ENCODE data around the gene LRRC74A.

LRRC74A gene

DNA sequence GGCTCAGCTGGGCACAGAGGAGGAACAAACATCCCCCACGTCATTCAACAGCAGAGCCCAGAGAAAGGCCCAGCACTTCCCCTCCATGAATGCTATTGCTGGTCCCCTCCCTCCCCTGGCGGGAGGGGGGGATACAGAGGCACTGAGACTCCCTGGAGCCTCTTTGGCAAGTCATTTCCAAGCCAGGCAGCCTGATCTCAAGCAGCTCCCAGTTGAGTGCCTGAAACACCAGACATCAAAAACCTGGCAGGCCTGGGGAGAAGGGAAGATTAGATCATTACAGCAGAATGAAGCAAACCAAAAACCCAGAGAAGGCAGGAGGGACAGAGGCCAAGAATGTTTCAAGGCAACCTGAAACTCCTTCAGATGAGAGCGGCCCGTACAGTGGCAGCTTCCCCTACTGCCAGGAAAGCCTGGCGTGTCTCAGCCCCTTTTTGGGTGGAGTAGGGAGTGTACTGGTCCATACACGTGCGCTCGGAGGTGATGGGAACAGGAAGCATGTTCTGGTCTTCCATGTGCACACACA is 92.1 kb downstream of the LRRC74A start:
- no peak for DNase-seq (ENCODE audit: low read depth in 3 of 3, low spot score in 1 of 3)

- no peak for DNase-seq (ENCODE audit: low read depth in 3 of 3, low spot score in 1 of 3)
Measured at GRCh38 chr14:76918782-76919394, 92.7 kb downstream of the LRRC74A start.

All from stimulated activated CD4-positive, alpha-beta T cell treated with anti-CD3 and anti-CD28 coated beads, TNF-alpha, amount 100 ng/mL, for 1 hour (primary cell).